HEK293 (cell line): ENCODE measurements around the gene SLC38A9.

ENCODE experiments used
- CTCF ChIA-PET: fragments of 350-600 bp; formaldehyde crosslinking; extraction: SDS; loops from one replicate; lab custom pipeline; 2021; ENCODE audit warnings: antibody characterized with exemption; lab: Yijun Ruan, JAX
- POLR2A ChIA-PET: fragments of 300-600 bp; formaldehyde crosslinking; extraction: SDS; loops from one replicate; lab custom pipeline; 2020; ENCODE audit warnings: antibody characterized with exemption, inconsistent platforms; lab: Yijun Ruan, JAX
- H3K27ac ChIP-seq: fragments of 200-500 bp; sonication (Bioruptor generic); 2 replicates; pipeline ENCODE4 v1.5.1; 2014; ENCODE audit warnings: low read depth, low read length, control low read depth, inconsistent platforms; ENCODE audit errors: extremely low read depth
- H3K36me3 ChIP-seq, 2 experiments: fragments of 200-500 bp in 1 of 2; sonication (Bioruptor generic) in 1 of 2; 1 replicate in 1 of 2; 2 replicates in 1 of 2; pipeline ENCODE4 v1.5.1; 2014 to 2017; ENCODE audit warnings: inconsistent platforms in 2 of 2, low read length in 2 of 2; ENCODE audit not compliant: control insufficient read depth in 2 of 2, insufficient read depth in 1 of 2
- H3K4me1 ChIP-seq: fragments of 200-500 bp; sonication (Bioruptor generic); 2 replicates; pipeline ENCODE4 v1.5.1; 2014; ENCODE audit warnings: mild to moderate bottlenecking, low read length, inconsistent platforms; ENCODE audit not compliant: control insufficient read depth, insufficient read depth
- H3K4me3 ChIP-seq: 2 replicates; pipeline ENCODE4 v1.5.1; 2011; ENCODE audit warnings: low read depth, mild to moderate bottlenecking, control low read depth, low read length, moderate library complexity
- H3K9me3 ChIP-seq: fragments of 200-500 bp; sonication (Bioruptor generic); 2 replicates; pipeline ENCODE4 v1.5.1; 2014; ENCODE audit warnings: low read depth, low read length, inconsistent platforms; ENCODE audit not compliant: control insufficient read depth, insufficient read depth
- IKZF3 ChIP-seq: fragments of 450-650 bp; IDR thresholded peaks from 2 replicates; pipeline ENCODE4 v1.5.0; 2018; ENCODE audit warnings: missing biosample characterization, mild to moderate bottlenecking, missing genetic modification characterization, moderate library complexity
- KLF7 ChIP-seq: fragments of 450-650 bp; formaldehyde crosslinking; IDR thresholded peaks from 2 replicates; pipeline ENCODE4 v1.5.1; 2016; ENCODE audit warnings: missing biosample characterization, missing genetic modification characterization, borderline replicate concordance
- TSHZ1 ChIP-seq: fragments of 450-650 bp; formaldehyde crosslinking; IDR thresholded peaks from 2 replicates; pipeline ENCODE4 v1.5.1; 2016; ENCODE audit warnings: missing biosample characterization, missing genetic modification characterization, borderline replicate concordance
- ZNF114 ChIP-seq: fragments of 450-650 bp; formaldehyde crosslinking; IDR thresholded peaks from 2 replicates; pipeline ENCODE4 v1.5.0; 2017; ENCODE audit warnings: missing biosample characterization, missing genetic modification characterization
- ZNF146 ChIP-seq: fragments of 450-650 bp; formaldehyde crosslinking; IDR thresholded peaks from 2 replicates; pipeline ENCODE4 v1.5.1; 2016; ENCODE audit warnings: missing biosample characterization, missing genetic modification characterization
- ZNF18 ChIP-seq: fragments of 450-650 bp; formaldehyde crosslinking; IDR thresholded peaks from 2 replicates; pipeline ENCODE4 v1.5.1; 2016; ENCODE audit warnings: missing biosample characterization, missing genetic modification characterization
- ZNF23 ChIP-seq: fragments of 450-650 bp; formaldehyde crosslinking; IDR thresholded peaks from 2 replicates; pipeline ENCODE4 v1.5.1; 2016; ENCODE audit warnings: missing biosample characterization, missing genetic modification characterization, borderline replicate concordance
- ZNF302 ChIP-seq: fragments of 450-650 bp; formaldehyde crosslinking; IDR thresholded peaks from 2 replicates; pipeline ENCODE4 v1.5.1; 2016; ENCODE audit warnings: missing biosample characterization, missing genetic modification characterization, low read depth
- ZNF324 ChIP-seq: fragments of 450-650 bp; formaldehyde crosslinking; IDR thresholded peaks from 2 replicates; pipeline ENCODE4 v1.5.1; 2016; ENCODE audit warnings: missing biosample characterization, missing genetic modification characterization
- ZNF571 ChIP-seq: fragments of 450-650 bp; formaldehyde crosslinking; IDR thresholded peaks from 2 replicates; pipeline ENCODE4 v1.5.0; 2017; ENCODE audit warnings: missing biosample characterization, missing genetic modification characterization
- ZNF621 ChIP-seq: fragments of 450-650 bp; formaldehyde crosslinking; IDR thresholded peaks from 2 replicates; pipeline ENCODE4 v1.5.1; 2017; ENCODE audit warnings: missing biosample characterization, missing genetic modification characterization
- ZNF623 ChIP-seq: fragments of 450-650 bp; formaldehyde crosslinking; IDR thresholded peaks from 2 replicates; pipeline ENCODE4 v1.5.1; 2016; ENCODE audit warnings: missing biosample characterization, missing genetic modification characterization
- ZNF624 ChIP-seq: fragments of 450-650 bp; formaldehyde crosslinking; IDR thresholded peaks from 2 replicates; pipeline ENCODE4 v1.5.1; 2017; ENCODE audit warnings: missing biosample characterization, missing genetic modification characterization
- ZNF791 ChIP-seq: fragments of 450-650 bp; formaldehyde crosslinking; IDR thresholded peaks from 2 replicates; pipeline ENCODE4 v1.5.1; 2016; ENCODE audit warnings: missing biosample characterization, missing genetic modification characterization
- ZSCAN5A ChIP-seq: fragments of 450-650 bp; formaldehyde crosslinking; IDR thresholded peaks from 2 replicates; pipeline ENCODE4 v1.5.1; 2016; ENCODE audit warnings: missing biosample characterization, missing genetic modification characterization
- TF ChIP-seq, protein P1 (sequence below): sonication (generic); formaldehyde crosslinking; IDR thresholded peaks from 2 replicates; pipeline ENCODE4 v1.8.1; 2022; ENCODE audit warnings: mild to moderate bottlenecking, moderate library complexity, missing genetic modification reagents
- TF ChIP-seq, protein P2 (sequence below): fragments of 450-650 bp; formaldehyde crosslinking; IDR thresholded peaks from 2 replicates; pipeline ENCODE4 v1.5.1; 2016; ENCODE audit warnings: missing biosample characterization, missing genetic modification characterization
- TF ChIP-seq, protein P3 (sequence below): IDR thresholded peaks from 2 replicates; pipeline ENCODE4 v1.6.1; 2011; ENCODE audit warnings: mild to moderate bottlenecking, low read depth, low read length, borderline replicate concordance
- TF ChIP-seq, protein P4 (sequence below): fragments of 450-650 bp; formaldehyde crosslinking; IDR thresholded peaks from 2 replicates; pipeline ENCODE4 v1.5.1; 2016; ENCODE audit warnings: missing biosample characterization, missing genetic modification characterization, low read depth
- TF ChIP-seq, protein P5 (sequence below): fragments of 450-650 bp; formaldehyde crosslinking; IDR thresholded peaks from 2 replicates; pipeline ENCODE4 v1.5.1; 2016; ENCODE audit warnings: missing biosample characterization, missing genetic modification characterization

The SLC38A9 gene

GRCh38 chr5:55600086-55600485, 112.0 kb downstream of the SLC38A9 start:
- POLR2A ChIA-PET = no interaction called here
- Histone ChIP-seq H3K27ac (no peak overlapping the region), H3K36me3 (no peaks in the 10 kb centered on the region)
- TF ChIP-seq ZNF623 (no peak), TSHZ1 (no peak), ZNF324 (no peak), ZNF624 (tag by site-specific recombination) (no peak), ZNF571 (tag by site-specific recombination) (no peak), ZNF23 (tag by site-specific recombination) (no peak), ZNF18 (no peak), ZNF146 (tag by site-specific recombination) (no peak), ZSCAN5A (tag by site-specific recombination) (no peak), KLF7 (tag by site-specific recombination) (no peak), ZNF621 (tag by site-specific recombination) (no peak), ZNF114 (tag by site-specific recombination) (no peak), ZNF791 (tag by site-specific recombination) (no peak), IKZF3 (no peak), ZNF302 (no peak)
- TF ChIP-seq, protein P1, sequence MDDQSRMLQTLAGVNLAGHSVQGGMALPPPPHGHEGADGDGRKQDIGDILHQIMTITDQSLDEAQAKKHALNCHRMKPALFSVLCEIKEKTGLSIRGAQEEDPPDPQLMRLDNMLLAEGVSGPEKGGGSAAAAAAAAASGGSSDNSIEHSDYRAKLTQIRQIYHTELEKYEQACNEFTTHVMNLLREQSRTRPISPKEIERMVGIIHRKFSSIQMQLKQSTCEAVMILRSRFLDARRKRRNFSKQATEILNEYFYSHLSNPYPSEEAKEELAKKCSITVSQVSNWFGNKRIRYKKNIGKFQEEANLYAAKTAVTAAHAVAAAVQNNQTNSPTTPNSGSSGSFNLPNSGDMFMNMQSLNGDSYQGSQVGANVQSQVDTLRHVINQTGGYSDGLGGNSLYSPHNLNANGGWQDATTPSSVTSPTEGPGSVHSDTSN (CRISPR knock-in tag) = no peak
- TF ChIP-seq, protein P2, sequence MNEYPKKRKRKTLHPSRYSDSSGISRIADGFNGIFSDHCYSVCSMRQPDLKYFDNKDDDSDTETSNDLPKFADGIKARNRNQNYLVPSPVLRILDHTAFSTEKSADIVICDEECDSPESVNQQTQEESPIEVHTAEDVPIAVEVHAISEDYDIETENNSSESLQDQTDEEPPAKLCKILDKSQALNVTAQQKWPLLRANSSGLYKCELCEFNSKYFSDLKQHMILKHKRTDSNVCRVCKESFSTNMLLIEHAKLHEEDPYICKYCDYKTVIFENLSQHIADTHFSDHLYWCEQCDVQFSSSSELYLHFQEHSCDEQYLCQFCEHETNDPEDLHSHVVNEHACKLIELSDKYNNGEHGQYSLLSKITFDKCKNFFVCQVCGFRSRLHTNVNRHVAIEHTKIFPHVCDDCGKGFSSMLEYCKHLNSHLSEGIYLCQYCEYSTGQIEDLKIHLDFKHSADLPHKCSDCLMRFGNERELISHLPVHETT (tag by site-specific recombination) = no peak
- TF ChIP-seq, protein P3, sequence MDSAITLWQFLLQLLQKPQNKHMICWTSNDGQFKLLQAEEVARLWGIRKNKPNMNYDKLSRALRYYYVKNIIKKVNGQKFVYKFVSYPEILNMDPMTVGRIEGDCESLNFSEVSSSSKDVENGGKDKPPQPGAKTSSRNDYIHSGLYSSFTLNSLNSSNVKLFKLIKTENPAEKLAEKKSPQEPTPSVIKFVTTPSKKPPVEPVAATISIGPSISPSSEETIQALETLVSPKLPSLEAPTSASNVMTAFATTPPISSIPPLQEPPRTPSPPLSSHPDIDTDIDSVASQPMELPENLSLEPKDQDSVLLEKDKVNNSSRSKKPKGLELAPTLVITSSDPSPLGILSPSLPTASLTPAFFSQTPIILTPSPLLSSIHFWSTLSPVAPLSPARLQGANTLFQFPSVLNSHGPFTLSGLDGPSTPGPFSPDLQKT = no peak
- TF ChIP-seq, protein P4, sequence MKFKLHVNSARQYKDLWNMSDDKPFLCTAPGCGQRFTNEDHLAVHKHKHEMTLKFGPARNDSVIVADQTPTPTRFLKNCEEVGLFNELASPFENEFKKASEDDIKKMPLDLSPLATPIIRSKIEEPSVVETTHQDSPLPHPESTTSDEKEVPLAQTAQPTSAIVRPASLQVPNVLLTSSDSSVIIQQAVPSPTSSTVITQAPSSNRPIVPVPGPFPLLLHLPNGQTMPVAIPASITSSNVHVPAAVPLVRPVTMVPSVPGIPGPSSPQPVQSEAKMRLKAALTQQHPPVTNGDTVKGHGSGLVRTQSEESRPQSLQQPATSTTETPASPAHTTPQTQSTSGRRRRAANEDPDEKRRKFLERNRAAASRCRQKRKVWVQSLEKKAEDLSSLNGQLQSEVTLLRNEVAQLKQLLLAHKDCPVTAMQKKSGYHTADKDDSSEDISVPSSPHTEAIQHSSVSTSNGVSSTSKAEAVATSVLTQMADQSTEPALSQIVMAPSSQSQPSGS (tag by site-specific recombination) = no peak
- TF ChIP-seq, protein P5, sequence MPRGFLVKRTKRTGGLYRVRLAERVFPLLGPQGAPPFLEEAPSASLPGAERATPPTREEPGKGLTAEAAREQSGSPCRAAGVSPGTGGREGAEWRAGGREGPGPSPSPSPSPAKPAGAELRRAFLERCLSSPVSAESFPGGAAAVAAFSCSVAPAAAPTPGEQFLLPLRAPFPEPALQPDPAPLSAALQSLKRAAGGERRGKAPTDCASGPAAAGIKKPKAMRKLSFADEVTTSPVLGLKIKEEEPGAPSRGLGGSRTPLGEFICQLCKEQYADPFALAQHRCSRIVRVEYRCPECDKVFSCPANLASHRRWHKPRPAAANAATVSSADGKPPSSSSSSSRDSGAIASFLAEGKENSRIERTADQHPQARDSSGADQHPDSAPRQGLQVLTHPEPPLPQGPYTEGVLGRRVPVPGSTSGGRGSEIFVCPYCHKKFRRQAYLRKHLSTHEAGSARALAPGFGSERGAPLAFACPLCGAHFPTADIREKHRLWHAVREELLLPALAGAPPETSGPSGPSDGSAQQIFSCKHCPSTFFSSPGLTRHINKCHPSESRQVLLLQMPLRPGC = no peak
- TF ChIP-seq, all 188 proteins: peak for 0
- peaks cover 26% of the 10 kb centered on the region for H3K4me1 ChIP-seq
- CTCF ChIA-PET = interaction anchor here (0.6 kb wide), 1 partner anchor 67 kb away, joined by 3 read pairs; no protein-coding TSS in a partner anchor
- H3K9me3 ChIP-seq = no peaks in the 10 kb centered on the region
- no peak overlapping the region for H3K4me3 ChIP-seq
